ENCODE results near the gene HS3ST5. TPM values are rescaled to one million over a fixed set of nuclear protein-coding genes. Genes with fewer than 3 reads are reported as not detected.
"Not testable (repeated sequence)": the region's sequence is repeated elsewhere in the genome, so short reads cannot be mapped to it uniquely, and the experiment has no call there.

HS3ST5 gene
- polyA plus RNA-seq, 1 donor: 2.4 TPM

- H3K4me1 ChIP-seq (ENCODE audit: control insufficient read depth, insufficient read depth, low read length): peaks cover 9% of the 10 kb centered on the region
- H3K27ac ChIP-seq (ENCODE audit: low read length): no peak overlapping the region
- H3K27me3 ChIP-seq (ENCODE audit: control insufficient read depth, insufficient read depth, low read length): peaks cover 13% of the 10 kb centered on the region
- WGBS (ENCODE audit: insufficient coverage, low lambda C conversion rate): no CpG with 5 or more reads among the region's 1 CpG
- no peaks in the 10 kb centered on the region for H3K9me3 ChIP-seq (ENCODE audit: control insufficient read depth, low read depth, low read length)
- no peaks in the 10 kb centered on the region for H3K36me3 ChIP-seq (ENCODE audit: control insufficient read depth, insufficient read depth, low read length)
- H3K4me3 ChIP-seq (ENCODE audit: low read length): no peak overlapping the region
- no peak for DNase-seq
Measured at GRCh38 chr6:114339706-114340105, 3.1 kb downstream of the HS3ST5 start.

GRCh38 chr6:114334237-114334636 lies 8.6 kb downstream of the HS3ST5 start:
- no peak for DNase-seq
- WGBS (ENCODE audit: insufficient coverage, low lambda C conversion rate): no CpG with 5 or more reads among the region's 4 CpGs
- no peaks in the 10 kb centered on the region for H3K27me3 ChIP-seq (ENCODE audit: control insufficient read depth, insufficient read depth, low read length)

GRCh38 chr6:114327074-114327473 lies 15.7 kb downstream of the HS3ST5 start:
- H3K36me3 ChIP-seq (ENCODE audit: control insufficient read depth, insufficient read depth, low read length): no peaks in the 10 kb centered on the region
- H3K27me3 ChIP-seq (ENCODE audit: control insufficient read depth, insufficient read depth, low read length): no peaks in the 10 kb centered on the region
- no peaks in the 10 kb centered on the region for H3K4me1 ChIP-seq (ENCODE audit: control insufficient read depth, insufficient read depth, low read length)

More at GRCh38 chr6:114334237-114334636, 8.6 kb downstream of the HS3ST5 start:
- H3K4me3 ChIP-seq (ENCODE audit: low read length): no peak overlapping the region
- H3K4me1 ChIP-seq (ENCODE audit: control insufficient read depth, insufficient read depth, low read length): no peaks in the 10 kb centered on the region
- no peaks in the 10 kb centered on the region for H3K9me3 ChIP-seq (ENCODE audit: control insufficient read depth, low read depth, low read length)
- no peaks in the 10 kb centered on the region for H3K36me3 ChIP-seq (ENCODE audit: control insufficient read depth, insufficient read depth, low read length)
- H3K27ac ChIP-seq (ENCODE audit: low read length): no peak overlapping the region

GRCh38 chr6:114323784-114324183 lies 19.0 kb downstream of the HS3ST5 start:
- Histone ChIP-seq H3K9me3 (ENCODE audit: control insufficient read depth, low read depth, low read length) (no peaks in the 10 kb centered on the region), H3K27me3 (ENCODE audit: control insufficient read depth, insufficient read depth, low read length) (no peaks in the 10 kb centered on the region), H3K36me3 (ENCODE audit: control insufficient read depth, insufficient read depth, low read length) (no peaks in the 10 kb centered on the region), H3K27ac (ENCODE audit: low read length) (no peak overlapping the region), H3K4me1 (ENCODE audit: control insufficient read depth, insufficient read depth, low read length) (no peaks in the 10 kb centered on the region), H3K4me3 (ENCODE audit: low read length) (no peak overlapping the region)
- no CpG with 5 or more reads among the region's 1 CpG for WGBS (ENCODE audit: insufficient coverage, low lambda C conversion rate)
- DNase-seq: no peak

More at GRCh38 chr6:114327074-114327473, 15.7 kb downstream of the HS3ST5 start:
- H3K4me3 ChIP-seq (ENCODE audit: low read length): no peak overlapping the region
- H3K9me3 ChIP-seq (ENCODE audit: control insufficient read depth, low read depth, low read length): no peaks in the 10 kb centered on the region
- no peak overlapping the region for H3K27ac ChIP-seq (ENCODE audit: low read length)
- DNase-seq: no peak

- Histone ChIP-seq H3K4me3 (ENCODE audit: low read length) (no peak overlapping the region), H3K9me3 (ENCODE audit: control insufficient read depth, low read depth, low read length) (no peaks in the 10 kb centered on the region), H3K36me3 (ENCODE audit: control insufficient read depth, insufficient read depth, low read length) (no peaks in the 10 kb centered on the region), H3K27ac (ENCODE audit: low read length) (no peak overlapping the region), H3K4me1 (ENCODE audit: control insufficient read depth, insufficient read depth, low read length) (no peaks in the 10 kb centered on the region), H3K27me3 (ENCODE audit: control insufficient read depth, insufficient read depth, low read length) (no peaks in the 10 kb centered on the region)
- no peak for DNase-seq
- 100% methylated on average over 1 of the region's 3 CpGs for WGBS (ENCODE audit: insufficient coverage, low lambda C conversion rate)
Measured at GRCh38 chr6:114319749-114320148, 23.1 kb downstream of the HS3ST5 start.

GRCh38 chr6:114315831-114316595 lies 26.8 kb downstream of the HS3ST5 start:
- no peak for DNase-seq
- 76% methylated on average over 3 of the region's 5 CpGs for WGBS (ENCODE audit: insufficient coverage, low lambda C conversion rate)
- no peak overlapping the region for H3K27ac ChIP-seq (ENCODE audit: low read length)

GRCh38 chr6:114313816-114314215 lies 29.0 kb downstream of the HS3ST5 start:
- WGBS (ENCODE audit: insufficient coverage, low lambda C conversion rate): no CpG with 5 or more reads among the region's 6 CpGs
- not testable (repeated sequence) for H3K36me3 ChIP-seq (ENCODE audit: control insufficient read depth, insufficient read depth, low read length); H3K4me3 ChIP-seq (ENCODE audit: low read length); DNase-seq; H3K27me3 ChIP-seq (ENCODE audit: control insufficient read depth, insufficient read depth, low read length); H3K4me1 ChIP-seq (ENCODE audit: control insufficient read depth, insufficient read depth, low read length); H3K27ac ChIP-seq (ENCODE audit: low read length); H3K9me3 ChIP-seq (ENCODE audit: control insufficient read depth, low read depth, low read length)

More at GRCh38 chr6:114315831-114316595, 26.8 kb downstream of the HS3ST5 start:
- H3K36me3 ChIP-seq (ENCODE audit: control insufficient read depth, insufficient read depth, low read length): no peaks in the 10 kb centered on the region
- no peaks in the 10 kb centered on the region for H3K27me3 ChIP-seq (ENCODE audit: control insufficient read depth, insufficient read depth, low read length)
- no peaks in the 10 kb centered on the region for H3K4me1 ChIP-seq (ENCODE audit: control insufficient read depth, insufficient read depth, low read length)
- H3K9me3 ChIP-seq (ENCODE audit: control insufficient read depth, low read depth, low read length): no peaks in the 10 kb centered on the region
- H3K4me3 ChIP-seq (ENCODE audit: low read length): no peak overlapping the region

- no peak for DNase-seq
- Histone ChIP-seq H3K4me1 (ENCODE audit: control insufficient read depth, insufficient read depth, low read length) (no peaks in the 10 kb centered on the region), H3K9me3 (ENCODE audit: control insufficient read depth, low read depth, low read length) (no peaks in the 10 kb centered on the region), H3K27ac (ENCODE audit: low read length) (no peak overlapping the region), H3K4me3 (ENCODE audit: low read length) (no peak overlapping the region), H3K27me3 (ENCODE audit: control insufficient read depth, insufficient read depth, low read length) (no peaks in the 10 kb centered on the region), H3K36me3 (ENCODE audit: control insufficient read depth, insufficient read depth, low read length) (no peaks in the 10 kb centered on the region)
- WGBS (ENCODE audit: insufficient coverage, low lambda C conversion rate): 100% methylated on average over 3 of the region's 4 CpGs
Measured at GRCh38 chr6:114312931-114313330, 29.9 kb downstream of the HS3ST5 start.

- H3K4me3 ChIP-seq (ENCODE audit: low read length): no peak overlapping the region
- H3K27me3 ChIP-seq (ENCODE audit: control insufficient read depth, insufficient read depth, low read length): no peaks in the 10 kb centered on the region
- no peak overlapping the region for H3K27ac ChIP-seq (ENCODE audit: low read length)
- H3K4me1 ChIP-seq (ENCODE audit: control insufficient read depth, insufficient read depth, low read length): no peaks in the 10 kb centered on the region
- DNase-seq: no peak
- WGBS (ENCODE audit: insufficient coverage, low lambda C conversion rate): 100% methylated on average over 1 of the region's 2 CpGs
- H3K9me3 ChIP-seq (ENCODE audit: control insufficient read depth, low read depth, low read length): no peaks in the 10 kb centered on the region
- no peaks in the 10 kb centered on the region for H3K36me3 ChIP-seq (ENCODE audit: control insufficient read depth, insufficient read depth, low read length)
Measured at GRCh38 chr6:114310053-114310452, 32.8 kb downstream of the HS3ST5 start.

GRCh38 chr6:114304304-114304887 lies 38.4 kb downstream of the HS3ST5 start:
- no peak for DNase-seq
- Histone ChIP-seq H3K4me1 (ENCODE audit: control insufficient read depth, insufficient read depth, low read length) (no peaks in the 10 kb centered on the region), H3K9me3 (ENCODE audit: control insufficient read depth, low read depth, low read length) (no peaks in the 10 kb centered on the region), H3K36me3 (ENCODE audit: control insufficient read depth, insufficient read depth, low read length) (no peaks in the 10 kb centered on the region), H3K27ac (ENCODE audit: low read length) (no peak overlapping the region), H3K4me3 (ENCODE audit: low read length) (no peak overlapping the region), H3K27me3 (ENCODE audit: control insufficient read depth, insufficient read depth, low read length) (no peaks in the 10 kb centered on the region)
- WGBS (ENCODE audit: insufficient coverage, low lambda C conversion rate): 86% methylated on average over 1 of the region's 1 CpG

Measured in large intestine (tissue), 3 donors.